Left renal cortex interstitium (tissue), 4 donors: Measurements from ENCODE around the gene KBTBD2. TPM values are rescaled to one million over a fixed set of nuclear protein-coding genes. Genes with fewer than 3 reads are reported as not detected.
A peak's percentile ranks its signal among the peaks of the same experiment; 100 is the strongest.
"Not testable (repeated sequence)": the region's sequence is repeated elsewhere in the genome, so short reads cannot be mapped to it uniquely, and the experiment has no call there.

Experiments
- DNase-seq, 4 donors: peaks; one replicate each; pipeline ENCODE4 v3.0.0-alpha.2; 2013; ENCODE audit warnings: low read depth in 4 of 4, low spot score in 2 of 4, missing footprints in 1 of 4
- polyA plus RNA-seq, 4 donors: library from polyadenylated mRNA; unstranded; fragments of 120-200 nt; gene quantifications; one replicate each; pipeline ENCODE4 v1.2.1, GENCODE V29; 2013; ENCODE audit not compliant: insufficient read length in 4 of 4

The KBTBD2 gene
- 10 to 100 TPM; 48.6 to 56.8 (median 53.9) TPM for polyA plus RNA-seq

DNA sequence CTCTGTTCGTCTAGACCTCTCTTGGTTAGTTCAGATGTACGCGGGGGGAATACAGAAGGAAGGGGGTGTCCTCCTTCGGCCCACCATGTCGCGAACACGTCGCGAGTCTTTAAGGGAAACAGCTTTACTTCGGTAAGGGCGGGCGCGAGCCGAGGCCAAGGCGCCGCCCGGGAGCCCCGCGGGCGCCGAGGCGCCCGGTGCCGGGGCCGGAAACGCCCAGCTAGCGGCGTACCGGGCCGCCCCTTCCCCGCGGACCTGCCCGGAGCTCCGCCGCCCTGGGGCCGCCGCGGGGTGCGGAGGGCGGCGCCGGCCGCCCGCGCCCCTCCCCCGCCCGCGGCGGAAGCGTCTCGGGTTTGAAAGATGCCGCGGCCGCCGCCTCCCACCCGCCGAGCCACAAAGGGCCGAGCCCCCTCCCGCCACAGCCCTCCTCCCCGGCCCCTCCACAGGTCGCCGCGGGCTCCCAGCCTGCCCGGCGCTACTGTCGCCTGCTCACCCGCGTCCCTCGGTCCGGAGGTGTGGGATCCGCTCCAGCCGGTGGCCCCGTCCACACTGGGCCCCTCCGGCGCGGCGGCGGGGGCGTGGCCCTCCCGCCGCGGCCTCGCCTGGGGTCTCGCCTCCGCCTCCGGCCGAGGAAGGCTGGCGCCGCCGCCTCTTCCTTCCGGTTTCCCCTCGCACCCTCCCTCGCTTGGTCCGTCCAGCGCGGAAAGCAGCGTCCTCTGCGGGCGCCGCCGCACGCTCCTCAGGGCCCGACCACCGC lies at the start of gene KBTBD2:
Gene KBTBD2, minus strand, starts transcription at position 718 of the 757 bp plus-strand sequence. CDS start 12,156 bp downstream, outside the sequence.
- peak in 3 of 4 donors; percentile 64 to 76 (median 66) for DNase-seq

DNA sequence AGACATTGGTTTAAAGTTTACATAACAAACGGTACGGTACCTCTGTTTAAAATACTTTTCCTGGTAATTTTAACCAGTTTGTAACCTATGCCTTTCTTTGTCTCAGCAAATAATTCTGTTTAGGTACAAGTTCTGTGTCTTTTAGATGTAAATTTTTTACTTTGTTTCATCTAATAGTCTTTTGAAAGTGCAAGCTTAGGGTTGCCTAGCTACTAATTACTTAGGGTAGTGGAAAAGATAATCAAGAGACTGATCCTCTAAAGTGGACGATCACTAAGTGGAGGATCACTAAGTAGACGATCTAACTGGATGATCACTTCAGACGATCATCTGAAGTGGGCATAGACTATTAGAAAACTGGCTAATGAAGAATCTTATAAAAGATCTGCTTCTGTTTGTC lies 49.6 kb upstream of the KBTBD2 start:
- DNase-seq = no peak

DNA sequence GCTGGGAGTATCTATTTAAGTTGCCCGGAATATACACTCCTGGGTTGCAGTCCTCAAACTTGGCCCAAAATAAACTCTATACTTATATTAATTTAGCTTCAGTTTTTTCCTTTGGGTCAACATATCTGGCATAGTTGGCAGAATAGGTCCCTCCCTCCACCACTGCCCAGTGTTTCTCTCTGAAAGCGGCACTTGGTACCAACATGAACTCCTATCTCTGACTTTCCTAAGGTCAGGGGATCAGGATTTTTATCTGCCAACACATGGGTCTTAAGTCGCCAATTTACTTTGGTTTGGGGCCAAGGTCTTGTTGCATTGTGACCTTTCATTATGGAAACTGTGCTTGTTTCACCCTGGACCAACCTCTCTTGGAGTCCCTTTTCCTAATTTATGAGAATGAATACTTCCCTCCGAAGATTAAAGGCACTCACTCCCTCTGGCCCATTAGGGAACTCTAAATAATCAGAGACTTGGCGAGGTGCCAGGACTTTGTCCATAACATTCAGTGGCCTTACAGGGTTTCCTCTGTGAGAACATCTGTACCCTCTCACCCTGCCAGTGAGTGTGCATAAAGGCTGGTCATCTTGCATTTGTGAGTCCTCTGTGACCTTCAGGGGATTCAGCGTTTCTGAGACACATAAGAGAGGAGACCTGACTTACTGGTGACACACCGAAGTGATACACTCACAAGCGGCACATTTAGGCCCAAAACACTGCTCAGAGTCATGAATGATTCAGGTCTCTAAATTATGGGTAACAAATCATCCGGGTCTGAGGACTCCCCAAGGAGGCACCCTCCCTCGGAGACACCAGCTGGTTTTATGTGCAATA lies 46.0 kb upstream of the KBTBD2 start:
- DNase-seq = peak in 1 of 4 donors; percentile 40

DNA sequence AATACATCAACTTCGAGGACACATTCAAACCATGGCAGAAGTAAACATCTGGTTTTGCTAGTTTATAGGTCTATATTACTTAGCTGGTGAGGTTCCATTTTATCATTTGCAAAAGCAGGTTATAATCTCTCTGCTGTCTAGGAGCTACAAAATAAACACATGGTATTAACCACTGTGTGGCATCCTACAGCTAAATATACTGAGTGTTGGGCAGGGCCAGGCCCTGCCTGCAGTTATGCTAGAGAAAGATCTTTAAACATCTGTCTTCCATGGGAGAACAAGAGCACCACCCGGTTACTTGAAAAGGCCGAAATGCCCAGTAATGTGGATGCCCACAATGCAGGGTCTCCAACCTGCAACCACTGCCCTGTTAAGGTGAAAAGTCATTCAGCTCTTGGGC lies 45.1 kb upstream of the KBTBD2 start:
- DNase-seq = no peak

DNA sequence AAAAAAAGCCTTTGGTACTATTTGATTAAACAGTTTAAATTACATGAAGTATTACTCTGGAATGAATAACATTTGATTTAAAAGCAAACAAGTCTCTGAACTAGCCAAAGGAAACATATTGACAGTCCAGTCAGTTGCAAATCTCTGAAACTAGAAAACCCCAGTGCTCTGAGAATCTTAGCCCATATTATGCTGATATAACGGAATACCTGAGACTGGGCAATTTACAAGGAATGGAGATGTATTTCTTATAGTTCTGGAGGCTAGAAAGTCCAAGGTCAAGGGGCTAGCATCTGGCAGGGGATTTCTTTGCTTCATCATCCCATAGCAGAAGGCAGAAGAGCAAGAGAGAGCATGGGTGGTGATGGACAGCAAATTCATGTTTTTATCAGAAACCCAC lies 44.0 kb upstream of the KBTBD2 start:
- DNase-seq = no peak

DNA sequence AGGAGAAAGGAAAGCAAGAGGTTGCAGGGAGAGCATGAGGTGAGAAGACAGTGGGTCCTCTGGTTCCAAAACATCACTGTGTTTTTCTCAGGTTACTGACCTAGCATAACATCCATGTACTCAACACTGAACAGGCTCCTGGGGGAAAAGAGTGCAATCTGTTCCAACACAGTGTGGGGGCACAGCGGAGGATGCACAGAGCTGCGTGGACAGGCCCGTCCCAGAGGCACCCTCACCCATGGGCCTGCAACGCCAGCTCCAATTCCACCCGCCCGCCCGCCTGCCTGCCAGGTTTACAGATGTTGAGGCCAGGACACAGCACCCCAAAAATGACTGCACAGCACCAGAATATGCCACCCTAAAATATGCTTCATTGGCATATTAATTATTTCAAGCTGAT lies 38.8 kb upstream of the KBTBD2 start:
- DNase-seq = no peak

DNA sequence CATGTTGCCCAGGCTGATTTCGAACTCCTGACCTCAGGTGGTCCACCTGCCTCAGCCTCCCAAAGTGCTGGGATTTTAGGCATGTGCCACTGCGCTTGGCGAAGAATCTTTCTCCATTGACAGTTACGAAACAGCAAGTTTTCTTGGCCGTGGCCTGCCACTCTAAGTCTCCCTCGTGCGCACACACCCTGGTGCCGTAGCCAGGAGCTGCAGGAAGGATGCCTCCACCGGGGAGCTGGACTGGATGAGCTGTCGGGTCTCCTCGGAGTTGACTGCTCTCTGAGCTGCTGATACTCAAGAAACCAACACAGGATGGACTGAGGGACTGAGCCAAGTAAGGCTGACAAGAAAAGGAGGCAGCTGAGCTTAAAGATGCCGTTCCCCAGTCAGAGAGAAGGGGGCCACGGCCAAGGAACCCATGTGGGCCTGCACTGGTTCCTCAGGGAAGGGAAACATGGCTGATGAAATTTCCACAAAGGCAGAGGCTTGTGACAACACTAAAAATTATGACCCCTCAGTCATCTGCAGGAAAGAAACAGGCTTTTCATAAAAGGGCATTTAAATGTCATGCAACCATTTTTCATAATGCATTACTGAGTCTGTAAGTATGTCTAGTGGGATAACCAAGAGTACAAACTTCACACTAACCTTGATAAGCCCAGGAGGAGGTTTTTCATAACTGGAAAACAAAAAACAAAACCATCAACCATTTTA lies 38.0 kb upstream of the KBTBD2 start:
- DNase-seq = no peak

DNA sequence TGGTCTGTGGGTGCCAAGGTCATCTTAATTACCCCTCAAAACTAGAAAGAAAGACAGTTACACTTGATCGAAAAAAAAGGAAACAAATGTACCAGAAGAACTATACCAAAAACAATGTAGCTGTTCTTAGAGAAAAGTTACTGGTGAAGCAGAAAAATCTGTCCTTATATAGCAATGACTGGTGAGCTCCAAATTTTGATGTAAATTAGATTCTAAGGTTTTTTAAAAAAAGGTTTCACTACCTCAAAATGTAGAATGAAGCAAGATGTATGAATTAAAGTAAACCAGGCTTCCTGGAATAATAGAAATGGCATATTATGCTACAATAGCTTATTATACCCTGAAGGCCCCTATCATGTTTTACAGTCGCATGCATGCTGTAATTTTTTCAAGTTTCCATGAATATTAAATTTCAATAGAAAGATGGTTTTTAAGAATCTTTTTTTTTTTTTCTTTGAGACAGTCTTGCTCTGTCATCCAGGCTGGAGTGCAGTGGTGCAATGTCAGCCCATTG lies 37.3 kb upstream of the KBTBD2 start:
- DNase-seq = no peak

DNA sequence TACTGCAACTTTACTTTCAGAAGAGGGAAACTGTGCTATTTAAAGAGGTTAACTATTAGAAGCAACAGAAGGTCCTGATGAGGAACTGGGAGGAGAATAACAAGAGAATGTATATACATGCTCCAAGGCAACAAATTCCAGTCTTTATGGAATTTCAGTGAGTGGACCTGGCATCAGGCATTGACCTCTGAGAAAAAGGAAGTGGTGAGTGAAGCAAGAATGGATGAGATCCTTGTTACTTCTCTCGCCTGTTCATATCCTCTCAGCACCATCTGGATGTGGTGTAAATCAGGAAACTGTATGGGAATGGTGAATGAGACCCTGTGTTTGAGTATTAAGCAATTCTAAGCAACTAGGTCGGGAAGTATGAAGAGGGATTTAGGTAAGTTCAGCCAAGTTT lies 30.3 kb upstream of the KBTBD2 start:
- no peak for DNase-seq

DNA sequence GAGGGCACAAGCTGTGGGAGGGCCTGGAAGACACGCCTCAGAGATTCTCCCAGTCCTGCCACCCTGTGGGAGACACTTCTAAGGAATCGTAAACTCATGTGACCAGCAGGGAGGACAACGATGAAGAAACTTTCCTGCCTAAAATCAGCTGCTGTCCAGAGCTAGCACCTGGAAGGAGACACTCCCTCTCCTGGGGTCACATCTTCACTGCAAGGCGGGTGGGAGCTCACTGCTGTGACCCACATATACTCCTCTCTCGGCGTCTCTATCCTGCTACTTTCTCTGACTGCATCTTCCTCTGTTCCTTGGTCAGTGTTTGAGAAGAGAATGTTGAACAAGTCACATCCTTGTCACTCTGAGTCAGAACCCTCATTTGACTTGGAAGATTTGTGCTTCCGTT lies 25.4 kb upstream of the KBTBD2 start:
- not testable (repeated sequence) for DNase-seq

DNA sequence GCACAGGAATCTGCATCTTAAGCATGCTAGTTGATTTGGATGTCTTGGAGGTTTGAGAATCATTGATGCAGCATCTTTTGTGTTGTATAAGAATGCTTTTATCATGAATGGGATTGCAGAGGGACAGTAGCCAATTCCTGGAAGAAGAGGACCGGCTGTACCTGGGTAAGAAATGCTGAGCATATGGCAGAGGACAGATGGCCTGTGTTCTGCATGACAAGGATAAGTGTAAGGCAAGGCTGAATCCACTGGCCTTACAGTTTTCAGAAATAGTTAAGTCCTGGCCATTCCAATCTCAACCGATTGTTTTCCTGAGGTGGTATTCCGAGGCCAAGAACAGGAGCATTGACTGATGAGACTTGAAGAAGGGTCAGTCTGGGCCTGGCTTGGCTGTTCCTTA lies 24.4 kb upstream of the KBTBD2 start:
- DNase-seq = no peak

DNA sequence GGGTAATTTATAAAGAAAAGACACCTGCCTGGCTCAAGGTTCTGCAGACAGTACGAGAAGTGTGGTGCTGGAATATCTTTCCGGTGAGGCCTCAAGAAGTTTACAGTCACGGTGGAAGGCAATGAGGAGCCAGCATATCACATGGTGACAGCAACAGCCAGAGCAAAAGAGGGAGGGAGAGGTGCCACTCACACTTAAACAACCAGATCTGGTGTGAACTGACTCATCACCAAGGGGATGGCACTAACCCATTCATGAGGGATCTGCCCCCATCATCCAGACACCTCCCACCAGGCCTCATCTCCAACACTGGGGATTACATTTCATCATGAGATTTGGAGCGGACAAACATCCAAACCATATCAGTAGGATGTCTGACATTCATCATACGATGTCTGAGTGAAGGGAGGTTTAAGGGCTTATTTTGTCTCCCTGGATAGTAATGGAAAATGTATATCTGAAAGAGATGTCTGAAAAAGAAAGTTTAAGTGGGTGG lies 23.5 kb upstream of the KBTBD2 start:
- DNase-seq = no peak

DNA sequence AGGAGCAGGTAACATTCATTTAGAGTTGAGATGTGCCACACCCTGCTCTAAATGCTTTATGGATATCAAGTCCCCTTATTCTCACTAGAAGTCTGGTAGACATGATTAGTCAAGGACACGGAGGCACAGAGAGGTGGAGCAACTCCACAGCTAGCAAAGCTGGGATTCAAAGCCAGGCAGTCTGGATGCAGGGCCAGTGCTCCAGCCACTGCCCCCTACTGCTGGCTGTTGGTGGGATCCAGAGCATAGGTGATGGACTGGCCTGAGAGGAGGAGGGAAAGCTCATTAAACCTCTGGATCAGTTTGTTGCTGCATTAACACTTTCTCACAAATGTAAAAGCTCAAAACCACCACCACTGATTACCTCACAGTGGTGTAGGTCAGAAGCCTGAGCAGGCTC lies 22.6 kb upstream of the KBTBD2 start:
- no peak for DNase-seq

DNA sequence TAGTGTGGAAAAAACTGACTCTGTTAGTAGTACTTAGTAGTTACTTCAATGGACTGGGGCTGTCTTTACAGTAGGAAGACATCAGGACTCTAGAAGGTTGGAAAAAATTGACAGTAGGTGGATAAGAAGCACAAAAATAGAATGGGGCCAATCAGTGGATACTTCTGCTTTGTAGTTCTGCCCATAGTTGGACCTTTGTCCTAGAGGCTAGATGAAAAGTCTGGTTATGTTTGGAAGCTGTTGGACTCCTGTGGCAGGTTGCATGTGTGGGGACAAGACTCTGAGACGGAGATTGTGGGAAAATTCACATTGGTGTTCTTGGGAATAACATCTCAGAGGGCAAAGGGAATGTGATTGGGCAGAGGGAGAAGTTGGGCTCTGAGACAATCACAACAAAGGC lies 18.6 kb upstream of the KBTBD2 start:
- DNase-seq = no peak

DNA sequence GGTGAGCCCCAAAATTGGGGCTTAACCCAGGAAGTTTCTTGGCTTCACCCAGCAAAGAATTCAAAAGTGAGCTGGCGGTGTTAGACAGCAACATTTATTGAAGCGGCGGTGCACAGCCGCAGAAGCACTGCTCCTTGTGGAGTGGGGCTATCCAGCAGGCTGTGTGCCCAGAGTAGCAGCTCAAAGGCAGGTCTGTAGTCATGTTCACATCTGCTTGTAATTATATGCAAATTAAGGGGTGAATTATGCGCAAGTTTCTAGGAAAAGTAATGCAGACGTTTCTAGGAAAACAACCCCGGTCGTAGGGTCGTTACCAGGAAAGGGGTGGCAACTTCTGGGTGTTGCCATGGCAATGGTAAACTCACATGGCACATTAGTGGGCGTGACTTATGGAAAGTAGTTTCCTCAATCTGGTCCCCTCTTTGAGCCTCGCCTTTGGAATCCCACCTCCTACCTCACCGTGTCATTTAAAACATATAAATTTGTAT lies 13.7 kb upstream of the KBTBD2 start:
- peak in 2 of 4 donors; percentile 32 to 40 for DNase-seq

DNA sequence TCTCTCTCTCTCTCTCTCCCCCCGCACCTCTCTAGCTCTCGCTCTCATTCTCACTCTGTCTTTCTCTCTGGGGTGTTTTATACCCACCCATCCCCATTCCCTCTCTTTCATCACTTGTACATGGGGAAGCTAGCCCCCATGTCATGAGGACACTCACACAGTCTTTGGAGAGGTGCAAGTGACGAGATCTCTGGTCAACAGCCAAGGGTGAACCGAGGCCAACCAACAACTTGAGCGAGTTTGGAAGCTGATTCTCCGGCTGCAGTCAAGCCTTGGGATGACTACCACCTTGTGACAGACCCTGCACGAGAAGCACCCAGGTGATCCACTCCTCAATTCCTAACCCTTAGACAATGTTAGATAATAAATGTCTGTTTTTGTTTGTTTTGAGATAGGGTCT lies 10.1 kb upstream of the KBTBD2 start:
- DNase-seq = no peak

DNA sequence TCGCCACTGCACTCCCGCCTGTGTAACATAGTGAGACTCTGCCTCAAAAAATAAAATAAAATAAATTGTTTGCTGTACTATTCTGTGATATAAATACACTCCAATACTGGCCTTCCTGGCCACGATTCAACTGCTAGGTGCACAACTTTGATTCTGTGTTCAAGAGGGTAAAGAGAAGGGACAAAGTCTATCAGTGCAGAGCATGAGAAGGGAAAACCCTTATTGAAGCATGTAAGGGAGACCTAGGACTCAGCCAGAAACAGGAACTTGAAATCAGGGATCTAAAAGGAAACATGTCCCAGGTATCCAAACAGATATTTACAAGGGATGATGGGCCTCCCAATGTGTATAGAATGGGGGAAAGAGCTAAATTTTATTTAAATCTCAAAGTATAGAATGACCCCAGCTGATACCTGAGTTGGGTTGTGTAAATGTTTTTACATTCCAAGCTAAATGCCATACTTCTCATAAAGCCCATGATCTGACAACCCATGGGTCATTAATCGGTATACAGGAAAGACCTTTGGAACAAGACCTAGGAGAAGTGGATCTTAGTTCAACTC lies 9.0 kb upstream of the KBTBD2 start:
- DNase-seq = no peak

DNA sequence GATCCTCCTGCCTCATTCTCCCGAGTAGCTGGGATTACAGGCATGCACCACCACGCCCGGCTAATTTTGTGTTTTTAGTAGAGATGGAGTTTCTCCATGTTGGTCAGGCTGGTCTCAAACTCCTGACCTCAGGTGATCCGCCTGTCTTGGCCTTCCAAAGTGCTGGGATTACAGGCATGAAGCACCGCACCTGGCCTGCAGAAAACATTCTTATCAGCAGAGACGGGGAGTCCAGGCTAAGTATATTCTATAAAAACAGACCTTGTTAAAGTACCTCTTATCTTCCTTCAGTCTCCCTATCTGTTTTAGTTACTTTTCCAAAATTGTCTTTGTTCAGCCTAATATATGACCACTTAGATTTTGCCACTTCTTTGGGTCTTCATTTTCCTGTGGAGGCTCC lies 5.8 kb upstream of the KBTBD2 start:
- DNase-seq = not testable (repeated sequence)

DNA sequence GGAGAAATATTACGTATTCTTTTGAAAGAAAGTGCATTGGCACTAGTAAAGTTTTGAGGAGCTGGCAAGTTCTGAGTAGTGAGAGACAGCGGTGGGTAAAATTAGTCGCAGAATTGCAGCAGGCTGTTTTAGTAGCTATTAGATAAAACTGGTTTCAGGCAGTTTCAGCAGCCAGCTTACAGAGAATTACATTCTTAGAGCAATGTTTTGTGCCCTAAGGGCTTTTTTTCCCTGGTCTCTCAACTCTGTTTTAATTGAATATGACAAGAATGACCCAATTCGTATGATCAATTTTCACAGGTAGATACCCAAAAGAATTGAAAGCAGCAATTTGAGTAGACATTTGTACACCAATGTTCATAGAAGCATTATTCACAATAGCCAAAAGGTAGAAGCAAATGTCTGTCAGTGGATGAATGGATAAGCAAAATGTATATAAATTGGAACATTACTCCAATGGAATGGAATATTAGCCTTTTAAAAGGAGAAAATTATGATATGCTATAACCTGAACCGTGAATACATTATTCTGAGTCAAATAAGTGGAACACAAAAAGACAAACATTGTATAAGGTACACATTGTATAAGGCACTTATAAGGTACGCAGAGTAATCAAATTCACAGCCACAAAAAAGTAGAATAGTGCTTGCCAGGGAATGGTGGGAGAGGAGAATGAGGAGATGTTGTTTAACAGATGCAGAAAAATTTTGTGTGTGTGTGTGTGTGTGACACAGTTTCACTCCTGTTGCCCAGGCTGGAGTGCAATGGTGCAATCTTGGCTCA lies 5.2 kb upstream of the KBTBD2 start:
- no peak for DNase-seq

DNA sequence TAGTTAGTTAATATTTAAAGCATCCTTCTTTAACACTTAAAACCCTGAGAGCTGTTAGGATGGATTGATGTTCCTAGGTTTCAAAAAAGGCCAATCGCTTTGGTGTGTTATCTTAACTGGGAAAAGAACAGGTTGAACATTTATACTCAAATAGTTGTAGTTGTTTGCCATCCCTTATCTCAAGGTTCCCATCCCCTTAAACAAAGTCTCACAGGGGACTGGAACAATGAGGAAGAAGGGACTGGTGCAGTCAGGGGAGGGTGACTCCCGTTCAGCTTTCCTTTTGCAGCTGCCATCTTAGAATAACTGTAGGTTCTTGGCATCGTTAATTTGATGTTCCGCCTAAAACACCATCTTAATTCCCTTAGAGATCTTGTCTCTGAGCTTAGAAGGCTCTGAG lies 2.6 kb upstream of the KBTBD2 start:
- no peak for DNase-seq
